CD4-positive, alpha-beta T cell (primary cell): ENCODE data around the gene PPP1R14B. TPM values are rescaled to one million over a fixed set of nuclear protein-coding genes. Genes with fewer than 3 reads are reported as not detected.

Experiments used
- ATAC-seq: fragments of 200-7000 bp; cut with Tn5 transposase; one replicate; pipeline ENCODE4 v1.10.0; 2022; ENCODE audit warnings: mild to moderate bottlenecking; ENCODE audit not compliant: poor library complexity
- CTCF ChIA-PET: fragments of 350-600 bp; sonication (Branson Sonifier 250); formaldehyde crosslinking; loops from one replicate; lab custom pipeline; 2021; ENCODE audit warnings: antibody characterized with exemption, inconsistent platforms; lab: Charles Lee
- POLR2A ChIA-PET: fragments of 350-600 bp; sonication (Branson Sonifier 250); formaldehyde crosslinking; loops from one replicate; lab custom pipeline; 2021; ENCODE audit warnings: antibody characterized with exemption, inconsistent platforms; lab: Charles Lee
- DNase-seq, 14 experiments: peaks; one replicate each; pipeline ENCODE4 v3.0.0-alpha.2; 2013 to 2020; ENCODE audit warnings: mixed read lengths in 2 of 14
- H3K27ac ChIP-seq, 2 donors: one replicate each; pipeline versions ENCODE4 v1.5.1 to v1.7.0; 2013; ENCODE audit warnings: low read length in 2 of 2, low read depth in 1 of 2, mild to moderate bottlenecking in 1 of 2
- H3K27me3 ChIP-seq, 2 experiments: 1 replicate in 1 of 2; 2 replicates in 1 of 2; pipeline versions ENCODE4 v1.6.1 to v1.7.0; 2013; ENCODE audit warnings: low read length in 2 of 2, control low read depth in 1 of 2, mild to moderate bottlenecking in 1 of 2, moderate library complexity in 1 of 2; ENCODE audit not compliant: insufficient read depth in 2 of 2, control insufficient read depth in 1 of 2
- H3K36me3 ChIP-seq: one replicate; pipeline ENCODE4 v1.6.1; 2013; ENCODE audit warnings: low read length, control low read depth; ENCODE audit not compliant: insufficient read depth
- H3K4me1 ChIP-seq: one replicate; pipeline ENCODE4 v1.6.1; 2013; ENCODE audit warnings: low read length, control low read depth; ENCODE audit not compliant: insufficient read depth
- H3K4me3 ChIP-seq: one replicate; pipeline ENCODE4 v1.5.1; 2013; ENCODE audit warnings: mild to moderate bottlenecking, low read length, moderate library complexity
- H3K9me3 ChIP-seq, 2 experiments: 1 replicate in 1 of 2; 2 replicates in 1 of 2; pipeline versions ENCODE4 v1.6.1 to v1.7.0; 2013; ENCODE audit warnings: low read length in 2 of 2, mild to moderate bottlenecking in 2 of 2, control low read depth in 1 of 2, moderate library complexity in 1 of 2; ENCODE audit not compliant: control insufficient read depth in 1 of 2, insufficient read depth in 1 of 2
- H3K27ac Mint-ChIP-seq: one replicate; pipeline ENCODE4 v1.8.0; 2020; ENCODE audit warnings: mixed read lengths
- H3K27me3 Mint-ChIP-seq: one replicate; pipeline ENCODE4 v1.8.0; 2021; ENCODE audit warnings: mixed read lengths
- H3K36me3 Mint-ChIP-seq: one replicate; pipeline ENCODE4 v1.8.0; 2021; ENCODE audit warnings: low read depth, mixed read lengths
- H3K4me1 Mint-ChIP-seq: one replicate; pipeline ENCODE4 v1.8.0; 2021; ENCODE audit warnings: low read depth, mixed read lengths
- H3K4me3 Mint-ChIP-seq: one replicate; pipeline ENCODE4 v1.8.0; 2020; ENCODE audit warnings: mild to moderate bottlenecking, mixed read lengths
- H3K9me3 Mint-ChIP-seq: one replicate; pipeline ENCODE4 v1.8.0; 2020; ENCODE audit warnings: mixed read lengths
- CTCF ChIP-seq: fragments of 200-600 bp; IDR thresholded peaks from one replicate; pipeline ENCODE4 v1.8.0; 2022; ENCODE audit warnings: antibody characterized with exemption, mild to moderate bottlenecking
- intact Hi-C, 2 experiments: fragments of 100-400 bp; cut with DNase I in 1 of 2; cut with micrococcal nuclease in 1 of 2; formaldehyde crosslinking; loops; one replicate each; pipeline versions ENCODE4 v1.15.1 to v1.9.0; 2023 to 2025; cut with DNase I, micrococcal nuclease
- total RNA-seq, 174 experiments: library from RNA in 2 of 174; stranded (reverse) in 2 of 174; gene quantifications; one replicate each; pipeline ENCODE4 v1.2.3 and lab custom pipeline; 2021 to 2026

The PPP1R14B gene
- total RNA-seq, 2 experiments from 2014 or later = 17.1 to 21.0 TPM

GRCh38 chr11:64258356-64258755 lies 11.6 kb upstream of the PPP1R14B start:
- intact Hi-C loops = loop anchor here in 1 of 2 experiments (10.0 kb wide), 1 partner anchor 396 kb away; no protein-coding TSS in a partner anchor
- no peak overlapping the region for H3K4me3 Mint-ChIP-seq
- no peaks in the 10 kb centered on the region for H3K27me3 Mint-ChIP-seq
- H3K27ac ChIP-seq = no peak overlapping the region
- DNase-seq (no peak), ATAC-seq (no peak)
- ChIA-PET POLR2A (no interaction called here), CTCF (interaction anchor here (1.0 kb wide), 1 partner anchor 54 kb away, joined by 3 read pairs; no protein-coding TSS in a partner anchor)
- H3K27ac Mint-ChIP-seq = no peak overlapping the region
- peaks cover 24% of the 10 kb centered on the region for H3K36me3 ChIP-seq
- H3K36me3 Mint-ChIP-seq = peaks cover 13% of the 10 kb centered on the region
- H3K9me3 ChIP-seq = no peaks in the 10 kb centered on the region
- TF ChIP-seq CTCF = no peak
- H3K27me3 ChIP-seq = no peaks in the 10 kb centered on the region
- no peak overlapping the region for H3K4me3 ChIP-seq
- H3K4me1 ChIP-seq = peaks cover 7% of the 10 kb centered on the region
- H3K9me3 Mint-ChIP-seq = no peaks in the 10 kb centered on the region
- no peaks in the 10 kb centered on the region for H3K4me1 Mint-ChIP-seq

- ATAC-seq = no peak
- Histone ChIP-seq H3K4me3 (no peak overlapping the region), H3K27me3 (no peaks in the 10 kb centered on the region), H3K9me3 (no peaks in the 10 kb centered on the region), H3K36me3 (peaks cover 16% of the 10 kb centered on the region), H3K4me1 (peaks cover 25% of the 10 kb centered on the region), H3K27ac (no peak overlapping the region)
- Mint-ChIP-seq H3K27ac (no peak overlapping the region), H3K4me1 (peaks cover 8% of the 10 kb centered on the region), H3K36me3 (peaks cover 13% of the 10 kb centered on the region), H3K4me3 (no peak overlapping the region), H3K27me3 (no peaks in the 10 kb centered on the region), H3K9me3 (no peaks in the 10 kb centered on the region)
- ChIA-PET CTCF (no interaction called here), POLR2A (interaction anchor here (1.1 kb wide), 2 partner anchors 11 to 14 kb away, joined by 3 to 4 read pairs; no protein-coding TSS in a partner anchor)
- no peak for TF ChIP-seq CTCF
- intact Hi-C loops = loop anchor here in 1 of 2 experiments (10.0 kb wide), 1 partner anchor 399 kb away; no protein-coding TSS in a partner anchor
- no peak for DNase-seq
Measured at GRCh38 chr11:64256300-64256699, 9.6 kb upstream of the PPP1R14B start.

- Histone ChIP-seq H3K36me3 (peaks cover 16% of the 10 kb centered on the region), H3K4me3 (no peak overlapping the region), H3K27me3 (no peaks in the 10 kb centered on the region), H3K4me1 (peaks cover 33% of the 10 kb centered on the region), H3K9me3 (no peaks in the 10 kb centered on the region), H3K27ac (no peak overlapping the region)
- Mint-ChIP-seq H3K27me3 (no peaks in the 10 kb centered on the region), H3K4me1 (peaks cover 8% of the 10 kb centered on the region), H3K27ac (no peak overlapping the region), H3K36me3 (peaks cover 13% of the 10 kb centered on the region), H3K9me3 (no peaks in the 10 kb centered on the region), H3K4me3 (no peak overlapping the region)
- intact Hi-C loops = loop anchor here in 1 of 2 experiments (10.0 kb wide), 1 partner anchor 399 kb away; no protein-coding TSS in a partner anchor
- DNase-seq (no peak), ATAC-seq (no peak)
- TF ChIP-seq CTCF = no peak
- POLR2A ChIA-PET = interaction anchor here (0.6 to 1.1 kb wide), 3 partner anchors 10 to 15 kb away, joined by 3 to 4 read pairs (median 3); no protein-coding TSS in a partner anchor
- CTCF ChIA-PET = no interaction called here
Measured at GRCh38 chr11:64255135-64256128, 8.7 kb upstream of the PPP1R14B start.
